ENCODE results near the gene CALCOCO1. TPM values are rescaled to one million over a fixed set of nuclear protein-coding genes. Genes with fewer than 3 reads are reported as not detected.
A peak's percentile ranks its signal among the peaks of the same experiment; 100 is the strongest.

CALCOCO1 gene
- total RNA-seq, 5 donors from 2014 or later (not counting 1 experiment from before 2014, with no cell fraction given) = 118 to 162 (median 153) TPM

DNA sequence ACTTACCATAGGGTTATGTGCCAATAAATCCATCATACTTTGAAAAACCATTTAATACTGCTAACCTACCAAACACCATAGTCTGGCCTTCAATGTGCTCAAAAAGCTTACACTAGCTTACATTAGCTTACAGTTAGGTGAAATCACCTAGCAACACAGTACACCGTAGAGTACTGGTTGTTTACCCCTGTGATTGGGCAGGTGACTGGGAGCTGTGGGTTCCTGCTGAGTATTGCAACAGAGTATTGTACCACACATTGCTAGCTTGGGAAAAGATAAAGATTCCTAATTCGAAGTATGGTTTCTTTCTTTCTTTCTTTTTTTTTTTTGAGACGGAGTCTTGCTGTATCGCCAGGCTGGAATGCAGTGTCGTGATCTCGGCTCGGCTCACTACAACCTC lies 56.9 kb downstream of the CALCOCO1 start:
- peaks cover 44% of the 10 kb centered on the region for H3K36me3 Mint-ChIP-seq
- no peaks in the 10 kb centered on the region for H3K27me3 Mint-ChIP-seq
- Histone ChIP-seq H3K27me3 (replicated peaks in 1 of 2; ENCODE audit: control insufficient read depth in 2 of 2, extremely low read depth in 1 of 2, insufficient read depth in 2 of 2, low read length in 1 of 2) (no peaks in the 10 kb centered on the region), H3K36me3 (ENCODE audit: control insufficient read depth in 2 of 2, extremely low read depth in 1 of 2, insufficient read depth in 1 of 2, low read length in 1 of 2) (peaks cover 15 to 74% of the 10 kb centered on the region in 2 donors), H3K4me1 (ENCODE audit: control insufficient read depth in 1 of 2, extremely low read depth in 1 of 2, insufficient read depth in 2 of 2, low read length in 2 of 2) (peaks cover 8 to 10% of the 10 kb centered on the region in 2 experiments), H3K4me3 (ENCODE audit: control insufficient read depth in 1 of 2, extremely low read depth in 1 of 2, low read length in 1 of 2) (no peak overlapping the region), H3K9me3 (no peaks in the 10 kb centered on the region), H3K27ac (ENCODE audit: low read length) (no peak overlapping the region)
- no peaks in the 10 kb centered on the region for H3K9me3 Mint-ChIP-seq
- ChIA-PET CTCF (interaction anchor here in 1 of 2 donors (0.5 kb wide), 1 partner anchor 52 kb away, joined by 6 read pairs; no protein-coding TSS in a partner anchor), POLR2A (no interaction called here)
- DNase-seq (no peak), ATAC-seq (replicated peaks in 1 of 4) (no peak)
- no peak overlapping the region for H3K4me3 Mint-ChIP-seq
- no peak overlapping the region for H3K27ac Mint-ChIP-seq
- no CpG with 5 or more reads among the region's 7 CpGs for WGBS (ENCODE audit: insufficient coverage)
- H3K4me1 Mint-ChIP-seq = peaks cover 16 to 36% (median 32%) of the 10 kb centered on the region in 3 donors

DNA sequence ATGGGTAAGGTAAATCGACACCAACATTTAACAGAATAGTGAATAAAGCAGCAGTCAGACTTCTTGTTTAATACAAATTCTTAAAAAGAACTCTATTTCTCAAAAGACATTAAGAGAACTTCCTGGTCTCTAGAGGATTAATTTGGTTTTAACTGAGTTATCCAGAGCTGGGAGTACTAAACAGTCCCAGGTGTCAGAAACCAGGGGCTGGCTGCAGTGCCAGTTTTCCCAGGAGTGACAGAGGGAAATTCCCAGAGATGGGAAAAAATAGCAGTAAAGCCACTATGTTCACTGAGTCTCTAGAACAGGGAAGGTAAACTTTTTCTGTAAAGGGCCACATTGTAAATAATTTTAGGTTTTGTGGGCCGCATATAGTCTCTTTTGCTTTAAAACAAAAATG lies 60.2 kb downstream of the CALCOCO1 start:
- Histone ChIP-seq H3K9me3 (no peaks in the 10 kb centered on the region), H3K36me3 (ENCODE audit: control insufficient read depth in 2 of 2, extremely low read depth in 1 of 2, insufficient read depth in 1 of 2, low read length in 1 of 2) (peaks cover 21 to 77% of the 10 kb centered on the region in 2 donors), H3K27me3 (replicated peaks in 1 of 2; ENCODE audit: control insufficient read depth in 2 of 2, extremely low read depth in 1 of 2, insufficient read depth in 2 of 2, low read length in 1 of 2) (no peaks in the 10 kb centered on the region), H3K4me3 (ENCODE audit: control insufficient read depth in 1 of 2, extremely low read depth in 1 of 2, low read length in 1 of 2) (no peak overlapping the region), H3K27ac (ENCODE audit: low read length) (no peak overlapping the region), H3K4me1 (ENCODE audit: control insufficient read depth in 1 of 2, extremely low read depth in 1 of 2, insufficient read depth in 2 of 2, low read length in 2 of 2) (no peaks in the 10 kb centered on the region)
- ChIA-PET POLR2A (no interaction called here), CTCF (interaction anchor here in 1 of 2 donors (0.7 kb wide), 1 partner anchor 28 kb away, joined by 3 read pairs; no protein-coding TSS in a partner anchor)
- Mint-ChIP-seq H3K27ac (no peak overlapping the region), H3K27me3 (no peaks in the 10 kb centered on the region), H3K9me3 (no peaks in the 10 kb centered on the region), H3K36me3 (peaks cover 47% of the 10 kb centered on the region), H3K4me3 (no peak overlapping the region), H3K4me1 (peaks cover 6 to 12% (median 12%) of the 10 kb centered on the region in 3 donors)
- ATAC-seq (replicated peaks in 1 of 4) = no peak
- no CpG with 5 or more reads among the region's 2 CpGs for WGBS (ENCODE audit: insufficient coverage)
- no peak for DNase-seq

DNA sequence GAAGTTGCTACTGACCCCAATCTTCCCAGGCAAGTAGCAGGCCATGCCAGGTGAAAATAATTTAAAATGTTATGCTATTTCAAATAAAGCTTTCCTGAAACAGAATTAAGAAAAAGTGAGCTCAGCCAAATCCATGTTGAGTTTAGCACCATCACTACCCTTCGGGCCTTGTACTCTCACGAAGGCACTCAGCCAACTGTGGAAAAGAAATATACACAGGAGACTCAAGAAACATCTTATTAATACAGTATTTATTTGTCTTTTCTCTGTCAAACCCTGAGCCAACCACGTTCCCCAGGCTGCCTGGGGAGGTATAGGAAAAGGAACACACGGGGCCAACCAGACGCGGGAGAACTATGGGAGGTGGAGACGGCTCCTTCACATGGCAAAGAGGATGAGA lies 62.3 kb downstream of the CALCOCO1 start:
- 90% methylated on average over 4 of the region's 7 CpGs for WGBS (ENCODE audit: insufficient coverage)
- no peaks in the 10 kb centered on the region for H3K4me1 ChIP-seq (ENCODE audit: control insufficient read depth in 1 of 2, extremely low read depth in 1 of 2, insufficient read depth in 2 of 2, low read length in 2 of 2)
- H3K36me3 Mint-ChIP-seq = peaks cover 37% of the 10 kb centered on the region
- H3K27ac Mint-ChIP-seq = no peak overlapping the region
- DNase-seq (no peak), ATAC-seq (replicated peaks in 1 of 4) (no peak)
- ChIA-PET CTCF (interaction anchor here (0.6 to 1.2 kb wide), 2 partner anchors 10 to 86 kb away, joined by 4 to 5 read pairs; no protein-coding TSS in a partner anchor), POLR2A (no interaction called here)
- no peaks in the 10 kb centered on the region for H3K27me3 ChIP-seq (replicated peaks in 1 of 2; ENCODE audit: control insufficient read depth in 2 of 2, extremely low read depth in 1 of 2, insufficient read depth in 2 of 2, low read length in 1 of 2)
- no peak overlapping the region for H3K4me3 Mint-ChIP-seq
- H3K27me3 Mint-ChIP-seq = no peaks in the 10 kb centered on the region
- no peaks in the 10 kb centered on the region for H3K9me3 ChIP-seq
- H3K4me3 ChIP-seq (ENCODE audit: control insufficient read depth in 1 of 2, extremely low read depth in 1 of 2, low read length in 1 of 2) = no peak overlapping the region
- no peak overlapping the region for H3K27ac ChIP-seq (ENCODE audit: low read length)
- H3K4me1 Mint-ChIP-seq = peaks cover 0 to 3% (median 3%) of the 10 kb centered on the region in 3 donors
- H3K36me3 ChIP-seq (ENCODE audit: control insufficient read depth in 2 of 2, extremely low read depth in 1 of 2, insufficient read depth in 1 of 2, low read length in 1 of 2) = peaks cover 15 to 58% of the 10 kb centered on the region in 2 donors
- no peaks in the 10 kb centered on the region for H3K9me3 Mint-ChIP-seq

DNA sequence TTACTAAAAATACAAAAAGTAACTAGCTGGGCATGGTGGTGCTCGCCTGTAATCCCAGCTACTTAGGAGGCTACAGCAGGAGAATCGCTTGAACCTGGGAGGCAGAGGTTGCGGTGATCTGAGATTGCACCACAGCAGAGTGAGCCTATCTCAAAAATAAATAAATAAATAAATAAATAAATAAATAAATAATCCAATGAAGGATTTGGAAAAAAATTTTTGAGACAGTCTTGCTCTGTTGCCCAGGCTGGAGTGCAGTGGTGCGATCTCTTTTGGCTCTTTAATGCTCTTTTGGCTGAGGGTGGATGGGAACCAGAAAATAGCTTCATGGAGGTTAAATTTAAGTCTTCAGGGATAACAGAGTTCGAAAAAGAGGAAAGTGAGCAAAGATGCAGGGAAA lies 63.1 kb downstream of the CALCOCO1 start:
- no peaks in the 10 kb centered on the region for H3K4me1 ChIP-seq (ENCODE audit: control insufficient read depth in 1 of 2, extremely low read depth in 1 of 2, insufficient read depth in 2 of 2, low read length in 2 of 2)
- no peaks in the 10 kb centered on the region for H3K27me3 ChIP-seq (replicated peaks in 1 of 2; ENCODE audit: control insufficient read depth in 2 of 2, extremely low read depth in 1 of 2, insufficient read depth in 2 of 2, low read length in 1 of 2)
- H3K4me3 ChIP-seq (ENCODE audit: control insufficient read depth in 1 of 2, extremely low read depth in 1 of 2, low read length in 1 of 2) = no peak overlapping the region
- peaks cover 14 to 51% of the 10 kb centered on the region in 2 donors for H3K36me3 ChIP-seq (ENCODE audit: control insufficient read depth in 2 of 2, extremely low read depth in 1 of 2, insufficient read depth in 1 of 2, low read length in 1 of 2)
- no peak overlapping the region for H3K4me3 Mint-ChIP-seq
- no peak overlapping the region for H3K27ac Mint-ChIP-seq
- CTCF ChIA-PET = interaction anchor here (0.6 to 1.2 kb wide), 2 partner anchors 10 to 85 kb away, joined by 4 to 5 read pairs; no protein-coding TSS in a partner anchor
- POLR2A ChIA-PET = no interaction called here
- no peaks in the 10 kb centered on the region for H3K9me3 ChIP-seq
- H3K27me3 Mint-ChIP-seq = no peaks in the 10 kb centered on the region
- no peak overlapping the region for H3K27ac ChIP-seq (ENCODE audit: low read length)
- DNase-seq (no peak), ATAC-seq (replicated peaks in 1 of 4) (no peak)
- WGBS (ENCODE audit: insufficient coverage) = 46% methylated on average over 2 of the region's 5 CpGs
- no peaks in the 10 kb centered on the region for H3K4me1 Mint-ChIP-seq
- no peaks in the 10 kb centered on the region for H3K9me3 Mint-ChIP-seq
- H3K36me3 Mint-ChIP-seq = peaks cover 29% of the 10 kb centered on the region

DNA sequence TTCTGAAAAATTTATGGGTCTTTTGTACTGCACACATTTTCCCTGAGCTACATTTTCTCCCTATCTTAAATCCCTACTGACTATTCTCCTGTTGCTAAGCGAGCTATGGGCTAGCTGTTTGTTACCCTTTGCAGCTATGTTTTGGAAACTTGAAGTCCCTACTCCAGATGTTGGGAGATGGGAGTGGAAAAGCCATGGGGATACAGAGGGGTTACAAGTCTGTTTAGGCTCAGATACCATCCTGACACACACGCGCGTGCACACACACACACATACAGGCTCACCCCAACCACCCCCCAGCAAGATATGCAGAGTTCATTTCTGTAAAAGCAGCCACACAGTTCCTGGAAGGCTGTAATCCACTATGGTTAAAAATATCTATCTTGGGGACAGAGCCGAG lies 67.2 kb downstream of the CALCOCO1 start:
- WGBS (ENCODE audit: insufficient coverage) = 100% methylated on average over 1 of the region's 5 CpGs
- DNase-seq (no peak), ATAC-seq (replicated peaks in 1 of 4) (no peak)
- Mint-ChIP-seq H3K4me1 (no peaks in the 10 kb centered on the region), H3K9me3 (no peaks in the 10 kb centered on the region), H3K27me3 (no peaks in the 10 kb centered on the region), H3K27ac (peak overlapping the region in 1 of 2 donors; percentile 1), H3K36me3 (peaks cover 12% of the 10 kb centered on the region), H3K4me3 (no peak overlapping the region)
- H3K9me3 ChIP-seq = no peaks in the 10 kb centered on the region
- no peak overlapping the region for H3K27ac ChIP-seq (ENCODE audit: low read length)
- H3K4me1 ChIP-seq (ENCODE audit: control insufficient read depth in 1 of 2, extremely low read depth in 1 of 2, insufficient read depth in 2 of 2, low read length in 2 of 2) = no peaks in the 10 kb centered on the region
- POLR2A ChIA-PET = no interaction called here
- H3K27me3 ChIP-seq (replicated peaks in 1 of 2; ENCODE audit: control insufficient read depth in 2 of 2, extremely low read depth in 1 of 2, insufficient read depth in 2 of 2, low read length in 1 of 2) = no peaks in the 10 kb centered on the region
- CTCF ChIA-PET = no interaction called here
- peaks cover 6 to 16% of the 10 kb centered on the region in 2 donors for H3K36me3 ChIP-seq (ENCODE audit: control insufficient read depth in 2 of 2, extremely low read depth in 1 of 2, insufficient read depth in 1 of 2, low read length in 1 of 2)
- no peak overlapping the region for H3K4me3 ChIP-seq (ENCODE audit: control insufficient read depth in 1 of 2, extremely low read depth in 1 of 2, low read length in 1 of 2)

DNA sequence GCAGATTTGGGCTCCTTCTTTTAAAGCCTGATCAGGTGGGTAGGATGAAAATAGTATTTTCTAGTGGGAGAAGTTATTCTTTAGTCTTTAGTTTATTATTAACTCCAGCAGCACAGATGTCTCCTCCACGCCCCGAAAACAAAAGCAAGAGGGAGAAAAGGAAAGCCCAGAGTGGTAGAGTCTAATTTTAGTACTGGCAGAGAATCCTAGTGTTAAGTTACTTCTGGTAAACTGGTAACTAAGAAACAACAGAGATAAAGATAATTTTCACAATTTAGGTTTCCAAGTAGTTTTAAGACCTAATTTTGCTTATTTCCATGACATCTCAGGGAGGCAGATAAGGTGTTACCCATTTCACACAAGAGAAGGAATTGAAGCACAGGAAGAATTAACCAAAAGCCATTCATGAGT lies 67.7 kb downstream of the CALCOCO1 start:
- ATAC-seq (replicated peaks in 1 of 4) (no peak), DNase-seq (no peak)
- no peaks in the 10 kb centered on the region for H3K9me3 ChIP-seq
- H3K27ac Mint-ChIP-seq = no peak overlapping the region
- H3K27me3 ChIP-seq (replicated peaks in 1 of 2; ENCODE audit: control insufficient read depth in 2 of 2, extremely low read depth in 1 of 2, insufficient read depth in 2 of 2, low read length in 1 of 2) = no peaks in the 10 kb centered on the region
- no peaks in the 10 kb centered on the region for H3K27me3 Mint-ChIP-seq
- WGBS (ENCODE audit: insufficient coverage) = no CpG with 5 or more reads among the region's 2 CpGs
- H3K4me3 ChIP-seq (ENCODE audit: control insufficient read depth in 1 of 2, extremely low read depth in 1 of 2, low read length in 1 of 2) = no peak overlapping the region
- peaks cover 3 to 11% of the 10 kb centered on the region in 2 donors for H3K36me3 ChIP-seq (ENCODE audit: control insufficient read depth in 2 of 2, extremely low read depth in 1 of 2, insufficient read depth in 1 of 2, low read length in 1 of 2)
- H3K27ac ChIP-seq (ENCODE audit: low read length) = no peak overlapping the region
- ChIA-PET CTCF (no interaction called here), POLR2A (no interaction called here)
- no peaks in the 10 kb centered on the region for H3K4me1 Mint-ChIP-seq
- peaks cover 9% of the 10 kb centered on the region for H3K36me3 Mint-ChIP-seq
- no peaks in the 10 kb centered on the region for H3K4me1 ChIP-seq (ENCODE audit: control insufficient read depth in 1 of 2, extremely low read depth in 1 of 2, insufficient read depth in 2 of 2, low read length in 2 of 2)
- no peaks in the 10 kb centered on the region for H3K9me3 Mint-ChIP-seq
- H3K4me3 Mint-ChIP-seq = no peak overlapping the region
